ENCODE data around the gene MYLK4. TPM values are rescaled to one million over a fixed set of nuclear protein-coding genes. Genes with fewer than 3 reads are reported as not detected.
A peak's percentile ranks its signal among the peaks of the same experiment; 100 is the strongest.

MYLK4 gene
- total and polyA plus RNA-seq, 2 donors (not counting 3 experiments of a cell fraction or from before 2014, with no cell fraction given) = 0.41 to 0.62 TPM

- ChIA-PET POLR2A (no interaction called here), CTCF (no interaction called here)
- DNase-seq (ENCODE audit: low read depth, low spot score) (peak; percentile 21), FAIRE-seq (no peak)
- H4K20me1 ChIP-seq (replicated peaks; ENCODE audit: control insufficient read depth, extremely low read depth, insufficient read depth, low read length) = no peaks in the 10 kb centered on the region
- H3K4me2 ChIP-seq (ENCODE audit: insufficient read depth, low read length) = no peak overlapping the region
- H3K9me3 ChIP-seq (replicated peaks; ENCODE audit: control insufficient read depth, insufficient read depth, low read length) = no peaks in the 10 kb centered on the region
- H3K4me1 ChIP-seq (ENCODE audit: control insufficient read depth, extremely low read depth, insufficient read depth, low read length) = peaks cover 23% of the 10 kb centered on the region
- no peak overlapping the region for H2AFZ ChIP-seq (ENCODE audit: low read depth, low read length)
- H3K27ac ChIP-seq (ENCODE audit: insufficient read depth, low read depth, low read length) = no peak overlapping the region
- no peaks in the 10 kb centered on the region for H3K9me1 ChIP-seq (replicated peaks; ENCODE audit: control insufficient read depth, extremely low read depth, insufficient read depth, low read length)
- no peak overlapping the region for H3K9ac ChIP-seq (replicated peaks; ENCODE audit: extremely low read depth, insufficient read depth, low read length)
- no peak overlapping the region for H3K4me3 ChIP-seq (replicated peaks in 1 of 3; ENCODE audit: insufficient read depth in 1 of 3, low read depth in 1 of 3, low read length in 3 of 3)
- no peaks in the 10 kb centered on the region for H3K79me2 ChIP-seq (ENCODE audit: control insufficient read depth, insufficient read depth, low read length)
- dilution Hi-C loops (cut with MboI; ENCODE audit: extremely low pct_ligation_motif_present, low sequenced_read_pairs) = no loop called here
- BruUV-seq (replicated peaks) = no TSS peak
- intact Hi-C loops (cut with micrococcal nuclease) = no loop called here
- H3K27me3 ChIP-seq (ENCODE audit: control insufficient read depth in 2 of 2, insufficient read depth in 2 of 2, low read length in 2 of 2) = no peaks in the 10 kb centered on the region
- no peaks in the 10 kb centered on the region for H3K36me3 ChIP-seq (ENCODE audit: control insufficient read depth in 2 of 2, extremely low read depth in 1 of 2, insufficient read depth in 2 of 2, low read length in 2 of 2)
- TF ChIP-seq MAX (IDR thresholded peaks at IDR 0.05; ENCODE audit: insufficient read depth, insufficient read length) = no peak
- TF ChIP-seq JUN (IDR thresholded peaks at IDR 0.05; ENCODE audit: borderline replicate concordance, insufficient read depth, insufficient read length, low read depth) = no peak
- TF ChIP-seq POLR2AphosphoS5 (IDR thresholded peaks at IDR 0.05; ENCODE audit: insufficient read depth, low read depth, low read length) = no peak
- no peak for TF ChIP-seq POLR2A (IDR thresholded peaks at IDR 0.05; ENCODE audit: low read depth, low read length)
- no peak for TF ChIP-seq FOS (IDR thresholded peaks at IDR 0.05; ENCODE audit: borderline replicate concordance, insufficient read depth, low read length)
- TF ChIP-seq EZH2 (IDR thresholded peaks at IDR 0.05; ENCODE audit: borderline replicate concordance, low read depth, low read length, severe bottlenecking) = no peak
- no peak for TF ChIP-seq MYC (IDR thresholded peaks at IDR 0.05; ENCODE audit: low read depth, low read length)
- TF ChIP-seq CTCF (IDR thresholded peaks at IDR 0.05; ENCODE audit: extremely low read depth in 1 of 2, insufficient read depth in 1 of 2, low read depth in 1 of 2, low read length in 2 of 2) = no peak
These were observed 33.6 kb downstream of the MYLK4 start for GRCh38 chr6:2716936-2717700.
